Endothelial cell of hepatic sinusoid (primary cell): ENCODE data around the gene DLK1.

Experiments
- in situ Hi-C: cut with HindIII; loops from 2 replicates; pipeline ENCODE4 v1.10.0; 2017; ENCODE audit warnings: low sequenced_read_pairs

DLK1 gene

DNA sequence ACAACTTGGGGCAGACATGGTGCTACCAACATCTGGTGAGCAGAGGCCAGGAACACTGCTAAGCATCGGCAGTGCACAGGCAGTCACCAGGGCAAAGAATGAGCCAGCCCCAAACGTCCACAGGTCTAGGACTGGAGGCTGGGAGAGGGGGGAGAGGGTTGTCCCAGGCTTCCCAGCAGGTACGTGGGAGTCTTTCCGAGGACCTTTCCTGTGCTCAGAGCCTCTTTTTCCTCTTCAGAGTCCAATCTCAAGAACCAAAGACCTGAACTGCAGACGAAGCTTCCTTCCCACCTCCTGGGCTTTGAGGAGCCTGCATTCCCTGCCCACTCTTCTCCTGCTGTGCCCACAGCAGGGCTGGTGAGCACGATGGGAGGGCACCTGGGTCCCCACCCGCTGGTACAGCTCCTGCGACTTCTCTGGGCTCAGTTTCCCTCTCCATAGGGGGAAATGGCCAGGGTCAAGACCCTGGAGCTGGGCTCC, 48.7 kb downstream of the DLK1 start:
- in situ Hi-C loops = no loop called here

DNA sequence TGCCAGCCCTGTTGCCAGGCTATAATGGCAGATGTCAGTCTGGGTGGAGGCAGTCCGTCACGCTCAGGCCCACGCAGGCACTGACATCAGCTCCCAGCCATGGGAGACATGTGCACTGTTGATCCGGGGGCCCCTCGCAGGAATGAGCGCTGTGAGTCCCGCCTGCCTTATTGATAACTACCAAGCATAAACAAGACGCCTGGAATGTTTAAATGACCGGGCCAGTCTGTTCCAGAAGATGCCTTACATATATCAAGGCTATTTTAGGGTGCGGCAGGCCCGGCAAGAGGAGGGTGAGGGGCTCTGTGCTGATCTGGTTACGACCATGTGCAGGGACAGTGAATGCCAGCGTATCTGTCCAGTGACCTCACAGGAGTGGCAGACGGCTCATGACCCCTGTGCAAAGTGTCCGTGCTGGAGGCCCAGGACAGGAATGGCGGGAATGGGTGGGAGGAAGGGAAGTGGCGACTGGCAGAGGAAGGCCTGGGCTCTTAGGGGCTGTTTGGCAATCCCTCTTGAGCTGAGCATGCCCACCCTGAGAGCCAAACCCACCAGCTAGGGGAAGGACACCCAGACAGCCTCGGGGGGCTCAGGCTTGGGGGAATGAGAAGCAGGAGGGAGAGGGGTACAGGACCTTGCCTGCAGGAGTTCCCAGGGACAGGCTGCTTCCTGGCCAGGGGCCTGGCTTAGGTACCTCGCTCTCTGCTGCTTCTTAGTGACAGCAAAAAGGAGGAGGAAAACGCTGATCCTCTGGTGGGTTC, 49.3 kb downstream of the DLK1 start:
- in situ Hi-C loops = no loop called here

DNA sequence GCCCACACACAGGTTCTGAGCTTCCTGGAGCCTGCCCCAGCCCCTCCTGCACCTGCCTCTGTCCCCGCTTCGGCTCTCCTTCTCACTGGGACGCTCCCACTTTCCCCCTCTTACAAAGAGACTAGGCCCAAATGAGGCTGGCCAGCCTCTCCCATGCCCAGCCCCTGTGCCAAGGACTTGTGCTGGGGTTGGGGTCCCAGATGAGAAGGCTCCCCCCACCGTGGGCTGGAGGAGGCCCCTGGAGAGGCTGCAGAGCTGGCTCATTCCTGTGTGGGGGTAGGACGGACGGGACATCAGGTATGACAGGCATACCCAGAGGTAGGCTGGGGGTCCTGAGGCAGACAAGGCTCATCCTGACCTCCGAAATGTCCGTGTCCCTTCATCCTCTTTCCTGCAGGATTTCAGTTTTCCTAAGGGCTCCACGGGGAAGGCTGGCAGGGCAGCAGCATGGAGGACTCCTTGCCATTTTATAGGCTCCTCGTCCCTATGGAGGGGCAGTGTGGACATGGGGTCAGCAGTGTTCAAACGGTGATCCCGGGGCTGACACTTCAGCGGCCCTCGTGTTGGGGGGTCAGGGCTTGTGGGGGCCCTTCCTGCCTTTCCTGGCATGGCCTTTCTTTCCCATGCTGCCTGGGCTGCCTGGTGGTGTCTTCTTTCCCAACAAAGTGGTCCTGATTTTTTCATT, 50.1 kb downstream of the DLK1 start:
- in situ Hi-C loops = no loop called here

DNA sequence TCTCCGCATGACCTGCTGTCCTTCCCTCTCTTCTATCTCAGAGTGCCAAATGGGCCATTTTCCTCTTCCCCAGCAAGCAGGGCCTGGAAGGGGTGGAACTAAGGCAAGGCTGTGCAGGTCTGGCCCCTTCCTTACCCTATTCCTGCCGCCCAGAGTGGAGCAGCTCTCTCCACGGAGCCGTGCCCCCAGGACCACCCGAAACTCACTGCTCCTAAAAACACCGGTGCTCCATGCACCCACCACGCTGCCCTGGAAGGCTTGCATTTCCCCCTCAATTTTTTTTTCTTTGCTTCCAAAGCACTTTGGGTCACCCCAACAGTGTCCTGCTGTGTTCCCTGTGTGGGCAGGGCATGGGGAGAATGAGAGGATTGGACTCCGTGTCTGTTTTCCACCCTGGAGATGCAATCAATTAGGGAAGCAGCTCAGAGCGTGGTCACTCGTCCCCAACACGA, 50.7 kb downstream of the DLK1 start:
- in situ Hi-C loops = no loop called here

DNA sequence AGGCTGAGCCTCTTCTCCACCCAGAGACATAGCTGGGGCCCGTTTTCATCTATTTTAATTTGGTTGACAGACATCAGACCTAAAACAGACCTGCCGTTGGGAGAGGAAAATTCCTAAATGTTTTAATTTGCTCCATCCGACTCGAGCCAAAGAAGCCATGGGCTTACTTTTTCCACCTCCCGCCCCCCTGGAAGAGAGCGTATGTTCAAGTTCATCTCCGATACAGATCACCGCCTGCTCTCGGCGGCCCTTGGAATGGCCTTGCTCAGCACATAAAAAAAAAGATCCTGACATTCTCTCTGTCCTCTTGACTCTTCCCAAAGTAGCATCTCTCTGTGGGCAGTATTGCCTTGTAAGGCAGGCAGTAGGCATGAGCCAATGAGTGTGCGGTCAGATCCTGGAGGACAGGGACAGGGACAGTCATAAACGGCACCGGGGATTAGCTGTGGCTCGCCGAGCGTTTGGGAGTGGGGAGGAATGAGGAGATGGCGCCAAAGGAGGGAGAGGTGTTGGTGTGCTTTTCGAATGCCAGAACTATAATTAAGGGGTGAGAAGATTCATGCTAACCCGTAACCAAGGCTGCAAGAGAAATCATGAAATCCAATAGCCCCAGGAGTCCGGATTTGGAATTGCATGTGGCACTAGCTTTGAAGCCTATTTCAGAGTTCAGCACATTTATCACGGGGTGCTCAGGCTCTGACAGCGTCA, 51.3 kb downstream of the DLK1 start:
- in situ Hi-C loops = no loop called here

DNA sequence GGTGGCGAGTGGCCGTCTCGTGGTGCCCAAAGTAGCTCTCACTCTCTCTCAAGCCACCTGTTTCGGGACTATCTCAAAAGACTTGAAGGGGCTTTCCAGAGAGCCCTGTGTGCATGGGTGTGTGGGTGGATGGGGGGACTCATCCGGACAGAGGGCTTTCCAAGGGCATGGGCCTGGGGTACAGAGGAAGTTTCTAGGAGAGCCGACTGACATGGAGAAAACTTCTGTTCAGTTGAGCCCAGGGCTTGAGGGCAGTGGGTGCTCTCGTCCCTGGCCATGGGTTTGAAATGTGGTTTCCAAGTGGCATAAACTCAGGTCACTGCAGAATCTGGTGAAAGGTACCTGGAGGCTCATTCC, 51.8 kb downstream of the DLK1 start:
- in situ Hi-C loops = no loop called here

DNA sequence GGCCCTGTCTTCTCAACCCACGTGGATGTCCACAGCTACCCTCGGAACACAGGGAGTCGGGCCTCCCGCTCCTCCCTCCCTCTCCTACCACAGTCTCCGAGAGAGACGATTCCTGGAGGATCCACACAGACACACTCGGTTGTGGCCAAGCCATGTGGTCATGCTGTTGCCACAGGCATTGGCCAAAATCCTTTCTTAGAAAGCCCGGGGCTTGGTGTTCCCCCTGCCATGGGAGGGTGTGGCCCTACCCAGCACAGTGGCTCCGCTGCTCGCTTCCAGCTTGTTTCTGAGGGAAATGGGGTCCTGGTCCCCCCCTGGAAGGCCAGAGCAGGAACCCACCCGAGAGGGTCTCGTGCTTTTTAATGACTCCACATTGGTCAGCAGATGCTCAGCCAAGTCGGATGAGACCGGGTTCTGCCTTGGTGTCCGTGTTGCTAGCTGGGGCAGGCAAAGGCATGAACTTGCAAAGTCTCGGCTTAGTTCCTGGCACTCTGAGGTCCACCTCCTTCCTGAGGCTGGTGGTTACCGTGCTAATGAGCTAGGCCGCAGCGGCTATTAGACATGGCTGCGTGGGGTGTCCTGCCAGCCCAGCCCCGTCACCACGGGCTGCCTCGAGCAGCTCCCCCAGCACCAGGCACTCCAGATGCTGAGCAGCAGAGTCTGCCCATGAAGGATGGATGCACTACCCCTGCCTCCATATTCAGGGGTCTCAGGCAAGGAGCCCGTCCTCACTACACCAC, 52.4 kb downstream of the DLK1 start:
- in situ Hi-C loops = no loop called here

DNA sequence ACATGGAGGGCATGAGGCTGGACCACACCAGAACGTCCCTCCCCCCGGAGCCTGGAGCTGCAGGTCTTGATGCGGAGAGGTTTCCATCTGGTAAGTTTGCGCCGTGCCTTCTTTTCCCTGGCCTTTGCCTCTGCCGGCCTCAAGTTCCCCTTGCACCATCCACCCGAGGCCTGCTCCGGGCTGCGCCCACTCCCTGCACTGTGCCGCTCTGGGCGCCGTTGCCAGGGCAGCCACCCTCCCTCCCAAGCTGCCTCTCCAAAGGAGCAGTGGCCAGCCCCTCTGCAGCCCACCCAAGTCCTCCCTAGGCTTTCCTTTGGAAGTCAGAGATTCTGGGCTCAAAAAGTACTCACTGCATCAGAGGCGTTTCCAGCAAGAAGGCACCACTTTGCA, 53.0 kb downstream of the DLK1 start:
- in situ Hi-C loops = no loop called here

DNA sequence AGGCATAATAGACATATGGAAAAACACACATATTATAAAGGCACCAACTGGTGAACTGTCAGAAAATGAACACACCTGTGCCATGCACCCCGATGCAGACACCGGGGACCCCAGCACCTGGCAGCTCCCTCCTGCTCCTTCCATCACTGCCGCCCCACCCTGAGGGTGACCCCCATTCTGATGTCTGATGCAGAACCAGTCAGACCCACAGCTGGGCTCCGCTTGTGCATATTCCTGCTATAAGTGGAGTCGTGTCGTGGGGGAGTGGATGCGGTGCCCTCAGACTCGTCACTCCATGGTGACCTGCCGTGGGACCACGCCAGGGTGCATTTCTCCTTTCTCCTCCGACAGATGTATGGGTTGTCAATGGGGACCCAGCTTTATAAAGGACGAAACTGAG, 53.6 kb downstream of the DLK1 start:
- in situ Hi-C loops = no loop called here

DNA sequence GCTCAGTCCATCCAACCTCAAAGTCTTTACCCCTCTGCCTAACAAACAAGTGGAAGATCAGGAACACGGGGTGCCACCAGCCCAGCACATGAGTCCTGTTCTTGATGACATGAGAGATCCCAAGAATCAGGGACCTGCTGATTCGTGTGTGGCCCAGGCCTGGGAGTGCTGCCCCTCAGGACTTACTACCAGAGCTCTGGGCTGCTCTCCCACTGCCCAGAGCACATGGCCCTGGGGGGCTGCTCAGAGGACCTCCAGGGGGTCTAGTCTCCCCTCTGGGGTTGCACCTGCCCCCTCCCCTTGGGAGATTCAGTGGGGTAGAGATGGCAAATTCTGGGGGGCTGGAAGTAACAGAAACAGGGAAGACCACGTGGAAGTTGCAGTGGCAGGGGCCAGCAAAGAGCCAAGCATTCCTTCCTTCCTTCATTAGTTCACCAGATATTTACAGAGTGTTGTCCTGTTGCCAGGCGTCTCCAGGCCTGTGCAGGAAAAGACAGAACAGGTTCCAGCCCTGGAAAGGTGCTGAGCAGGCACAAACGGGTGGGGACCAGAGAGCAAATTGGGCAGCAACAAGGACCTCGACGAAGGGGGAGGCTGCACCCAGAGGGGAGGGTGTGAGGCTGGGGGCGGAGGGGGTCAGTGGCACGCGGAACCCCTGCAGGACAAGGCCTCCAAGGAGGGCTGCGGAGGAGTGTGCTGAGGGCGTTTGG, 54.1 kb downstream of the DLK1 start:
- in situ Hi-C loops = no loop called here

DNA sequence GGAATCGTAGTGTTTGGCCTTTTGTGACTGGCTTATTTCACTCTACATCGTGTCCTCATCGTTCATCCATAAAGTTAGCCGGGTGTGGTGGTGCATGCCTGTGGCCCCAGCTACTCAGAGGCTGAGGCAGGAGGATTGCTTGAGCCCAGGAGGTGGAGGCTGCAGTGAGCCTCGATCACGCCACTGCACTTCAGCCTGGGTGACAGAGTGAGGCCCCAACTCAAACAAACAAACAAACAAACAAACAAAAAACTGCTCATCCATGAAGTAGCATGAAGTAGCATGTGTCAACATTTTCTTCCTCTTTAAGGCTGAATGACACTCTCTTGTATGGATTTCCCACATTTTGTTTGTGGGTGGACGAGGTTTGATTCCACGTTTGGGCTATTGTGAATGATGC, 55.3 kb downstream of the DLK1 start:
- in situ Hi-C loops = no loop called here

DNA sequence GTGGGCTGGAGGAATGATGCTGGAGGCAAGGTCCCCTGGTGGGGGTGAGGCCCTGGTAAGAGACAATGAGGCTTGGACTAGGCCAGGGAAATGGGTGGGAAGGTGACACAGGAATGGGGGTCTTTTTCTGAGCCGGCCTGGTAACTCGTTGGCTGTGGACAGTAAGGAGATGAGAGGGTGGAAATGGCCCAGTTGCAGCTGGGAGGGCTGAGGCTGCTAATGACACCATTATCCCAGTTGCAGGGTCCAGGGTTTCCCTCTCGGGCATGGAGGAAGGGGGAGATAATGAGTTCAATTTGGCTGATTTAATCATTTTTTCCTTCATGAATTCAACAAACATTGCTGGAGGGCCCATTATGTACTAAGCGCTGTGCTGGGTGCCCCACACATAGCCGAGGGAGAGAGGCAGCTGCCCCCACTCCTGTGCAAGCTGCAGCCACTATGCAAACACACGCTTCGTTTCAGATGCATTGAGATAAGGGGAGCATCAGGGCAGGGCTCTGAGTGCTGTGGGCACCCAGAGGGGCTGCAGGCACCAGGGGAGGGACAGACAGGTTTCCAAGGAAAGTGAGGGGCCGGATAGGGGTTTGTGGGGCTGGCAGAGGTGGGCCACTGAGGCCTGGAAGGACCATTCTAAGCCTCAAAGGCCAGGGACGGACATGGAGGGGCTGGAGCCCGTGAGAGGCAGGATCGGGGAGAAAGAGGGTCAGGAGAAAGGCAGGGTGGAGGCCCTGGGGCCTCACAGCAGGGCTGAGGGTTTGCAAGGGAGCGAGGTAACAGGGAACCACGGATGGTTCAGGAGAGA, 56.0 kb downstream of the DLK1 start:
- in situ Hi-C loops = no loop called here

DNA sequence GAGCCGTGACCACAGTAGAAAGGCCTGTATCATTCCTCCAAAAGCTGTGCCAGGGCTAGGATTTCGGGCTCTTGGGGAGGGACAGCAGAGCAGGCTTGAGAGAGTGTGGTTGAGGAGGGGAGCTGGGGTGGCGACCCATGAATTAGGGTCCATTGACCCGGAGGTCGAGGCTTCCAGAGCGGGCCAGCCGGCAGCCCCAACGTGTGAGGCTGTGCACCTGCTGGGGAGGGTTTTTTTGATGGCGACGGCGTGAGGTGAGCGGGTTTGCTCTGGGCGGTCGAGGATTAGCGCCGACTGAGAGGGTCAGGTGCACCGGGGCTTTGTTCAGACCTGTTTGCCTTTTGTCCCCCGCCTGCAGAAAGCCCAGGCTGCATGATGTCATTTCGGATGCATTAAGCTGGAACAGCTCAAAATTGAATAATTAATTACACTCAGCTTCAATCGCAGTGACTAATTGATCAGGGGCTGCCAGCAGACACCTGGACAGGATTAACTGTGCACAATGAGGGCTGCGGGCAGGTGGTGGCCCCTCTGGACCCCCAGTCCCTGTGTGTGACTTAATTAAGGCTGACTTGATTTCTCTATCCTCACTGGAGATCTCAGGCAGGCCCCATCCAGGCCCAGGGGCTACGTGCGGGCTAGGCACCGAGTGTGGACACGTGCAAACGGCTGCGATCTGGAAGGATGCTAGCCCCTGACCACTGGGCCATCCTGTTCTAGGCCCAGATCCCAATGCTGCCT, 57.1 kb downstream of the DLK1 start:
- in situ Hi-C loops = no loop called here

DNA sequence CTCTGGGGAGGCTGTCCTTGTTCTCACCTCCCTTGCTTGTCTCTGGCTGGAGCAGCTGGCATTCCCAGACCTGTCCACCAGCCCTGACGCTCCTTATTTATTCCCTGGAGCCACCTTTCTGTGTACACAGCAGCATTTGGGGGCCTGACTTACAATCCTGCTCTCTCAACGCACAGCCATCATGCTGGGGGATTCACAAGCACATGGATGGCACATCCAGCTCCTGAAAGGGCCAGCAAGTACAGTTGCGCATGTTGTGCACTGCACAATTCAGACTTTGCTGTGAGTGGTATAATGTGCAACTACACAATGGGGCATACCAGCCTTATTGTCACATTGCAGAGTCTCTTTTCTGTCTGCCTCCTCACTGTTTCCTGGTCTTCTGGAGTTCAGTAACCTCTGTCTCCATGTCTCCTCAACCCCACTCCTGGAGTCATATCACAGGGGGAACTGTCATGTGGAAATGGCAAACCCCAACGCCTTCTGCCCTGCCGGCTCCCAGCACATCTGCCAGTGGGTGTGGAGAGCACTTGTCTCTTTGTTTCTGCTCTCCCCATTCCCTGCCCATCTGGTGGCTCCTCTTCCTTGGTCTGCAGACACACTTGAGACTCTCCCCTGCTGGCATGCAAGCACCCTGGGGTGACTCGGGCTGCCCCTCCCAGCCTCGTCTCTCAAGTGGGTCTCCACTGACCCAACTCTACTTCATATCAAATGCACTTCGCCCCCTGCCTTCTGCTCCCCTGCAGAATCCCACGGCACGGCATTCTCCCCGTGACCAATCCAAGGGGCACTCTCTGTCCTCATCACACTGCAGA, 58.0 kb downstream of the DLK1 start:
- in situ Hi-C loops = loop anchor here (5.0 kb wide), 1 partner anchor 62 kb away; no protein-coding TSS in a partner anchor

DNA sequence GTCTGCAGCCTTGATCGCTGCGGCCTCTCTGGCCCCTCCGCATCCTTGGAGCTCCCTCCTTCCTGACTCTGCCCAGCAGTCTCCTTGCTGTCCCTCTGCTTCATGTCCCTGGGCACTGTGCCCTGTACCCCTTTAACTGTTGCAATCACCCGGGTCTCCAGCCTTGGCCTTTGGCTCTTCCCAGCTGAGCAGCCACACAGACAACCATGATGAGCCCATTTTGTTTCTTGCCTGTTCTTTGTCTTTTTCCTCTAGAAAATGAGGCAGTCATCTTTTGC, 58.6 kb downstream of the DLK1 start:
- in situ Hi-C loops = loop anchor here (5.0 kb wide), 1 partner anchor 63 kb away; no protein-coding TSS in a partner anchor

DNA sequence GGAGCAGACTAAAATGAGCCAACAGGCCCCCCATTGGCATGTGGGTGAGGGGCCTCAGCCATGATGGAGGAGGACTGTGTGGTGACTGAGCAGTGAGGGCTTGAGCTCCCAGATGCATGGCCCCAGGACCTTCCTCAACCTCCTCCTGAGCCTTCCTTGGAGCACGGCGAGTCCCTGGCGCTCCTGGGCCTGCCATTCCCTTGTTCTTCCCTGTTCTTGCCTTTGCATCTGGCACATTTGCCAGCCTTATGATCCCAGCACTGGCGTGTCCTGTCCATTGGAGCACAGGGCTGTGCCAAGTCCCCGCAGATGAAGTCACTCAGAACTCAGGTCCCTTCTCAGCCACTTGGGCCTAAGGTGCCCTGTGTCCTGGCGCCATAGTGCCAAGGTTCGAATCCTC, 58.9 kb downstream of the DLK1 start:
- in situ Hi-C loops = loop anchor here (5.0 kb wide), 1 partner anchor 63 kb away; no protein-coding TSS in a partner anchor

DNA sequence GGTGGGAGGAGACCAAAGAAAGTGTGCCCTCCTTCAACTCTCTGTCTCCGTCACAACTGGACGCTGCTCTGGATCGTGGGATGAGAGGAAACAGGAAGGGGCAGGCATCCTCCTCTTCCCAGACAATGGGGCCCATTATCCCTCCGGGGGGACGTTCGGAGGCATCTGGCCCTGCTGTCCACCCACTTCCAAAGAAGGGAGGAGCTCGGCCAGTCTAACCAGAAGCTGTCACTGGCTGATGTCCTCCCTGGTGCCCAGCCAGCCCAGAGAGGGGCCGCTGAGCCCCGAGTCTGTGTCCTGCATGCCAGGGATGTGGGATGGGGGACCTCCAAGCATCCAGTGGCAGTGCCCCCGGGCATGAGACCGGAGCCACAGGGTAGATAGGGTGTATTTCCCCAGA, 59.4 kb downstream of the DLK1 start:
- in situ Hi-C loops = loop anchor here (5.0 kb wide), 1 partner anchor 64 kb away; no protein-coding TSS in a partner anchor

DNA sequence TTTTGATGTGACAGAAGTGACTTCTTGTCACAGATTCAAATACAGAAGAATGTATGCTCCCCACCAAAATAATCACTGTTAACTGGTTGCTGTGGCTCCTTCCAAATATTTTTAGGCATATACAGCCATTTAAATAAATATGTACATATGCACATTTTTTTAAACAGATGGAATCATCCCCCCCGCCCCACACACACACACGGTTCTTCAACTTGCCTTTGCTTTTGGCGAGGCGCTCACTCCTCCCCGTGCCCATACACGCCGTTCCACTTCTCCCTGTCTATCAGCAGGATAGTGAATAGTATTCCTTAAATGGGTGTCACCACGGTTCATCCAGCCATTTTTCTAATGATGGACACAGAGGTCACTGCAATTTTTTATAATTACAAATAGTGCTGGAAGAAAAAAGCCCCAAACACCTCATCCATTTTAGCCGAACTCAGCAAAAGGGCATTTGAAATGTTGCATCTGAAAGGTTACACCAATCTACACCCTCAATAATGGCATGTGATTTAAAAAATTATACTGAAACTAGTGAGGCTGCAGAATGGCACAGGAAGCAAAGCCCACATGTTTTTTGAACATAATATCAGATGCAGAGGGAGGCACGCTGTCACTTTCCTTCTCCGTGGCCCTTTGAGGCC, 60.0 kb downstream of the DLK1 start:
- in situ Hi-C loops = loop anchor here (5.0 kb wide), 1 partner anchor 64 kb away; no protein-coding TSS in a partner anchor
